ENCODE data around the gene FRMD4A. TPM values are rescaled to one million over a fixed set of nuclear protein-coding genes. Genes with fewer than 3 reads are reported as not detected.
A peak's percentile ranks its signal among the peaks of the same experiment; 100 is the strongest.

FRMD4A gene
- total and polyA plus RNA-seq, 7 donors: 2.9 to 9.1 (median 6.2) TPM

GRCh38 chr10:13711291-13711690 lies 619.4 kb downstream of the FRMD4A start:
- 94 to 97% (median 95%) methylated on average over 9 of the region's 9 CpGs for WGBS, 3 donors
- H3K27ac ChIP-seq: no peak overlapping the region
- DNase-seq (no peak), ATAC-seq (no peak)
- H3K4me3 ChIP-seq: no peak overlapping the region
- H3K36me3 ChIP-seq (ENCODE audit: insufficient read depth in 1 of 2, low read depth in 1 of 2): no peaks in the 10 kb centered on the region
- intact Hi-C loops (cut with DNase I): no loop called here
- no peaks in the 10 kb centered on the region for H3K27me3 ChIP-seq (ENCODE audit: insufficient read depth in 3 of 3, low read length in 2 of 3)
- H3K4me1 ChIP-seq: peaks cover 22% of the 10 kb centered on the region
- H3K9me3 ChIP-seq: no peaks in the 10 kb centered on the region
- TF ChIP-seq CTCF (IDR thresholded peaks at IDR 0.05): no peak

GRCh38 chr10:13709931-13710650 lies 620.6 kb downstream of the FRMD4A start:
- H3K36me3 ChIP-seq (ENCODE audit: insufficient read depth in 1 of 2, low read depth in 1 of 2): no peaks in the 10 kb centered on the region
- no peak overlapping the region for H3K4me3 ChIP-seq
- intact Hi-C loops (cut with DNase I): no loop called here
- H3K27me3 ChIP-seq (ENCODE audit: insufficient read depth in 3 of 3, low read length in 2 of 3): peaks cover 0 to 2% (median 0%) of the 10 kb centered on the region in 3 donors
- no peak for DNase-seq
- ATAC-seq: no peak
- no peak for TF ChIP-seq CTCF (IDR thresholded peaks at IDR 0.05)
- H3K9me3 ChIP-seq: no peaks in the 10 kb centered on the region
- H3K27ac ChIP-seq: no peak overlapping the region
- peaks cover 22% of the 10 kb centered on the region for H3K4me1 ChIP-seq
- 40 to 66% (median 50%) methylated on average over 12 of the region's 12 CpGs for WGBS, 3 donors

GRCh38 chr10:13708256-13708990 lies 622.3 kb downstream of the FRMD4A start:
- Histone ChIP-seq H3K4me3 (peak overlapping the region; percentile 63), H3K27ac (no peak overlapping the region), H3K36me3 (ENCODE audit: insufficient read depth in 1 of 2, low read depth in 1 of 2) (no peaks in the 10 kb centered on the region), H3K4me1 (peaks cover 22% of the 10 kb centered on the region), H3K9me3 (no peaks in the 10 kb centered on the region), H3K27me3 (ENCODE audit: insufficient read depth in 3 of 3, low read length in 2 of 3) (peaks cover 0 to 2% (median 0%) of the 10 kb centered on the region in 3 donors)
- TF ChIP-seq CTCF (IDR thresholded peaks at IDR 0.05): no peak
- no peak for DNase-seq
- intact Hi-C loops (cut with DNase I): no loop called here
- no peak for ATAC-seq
- 79 to 83% (median 81%) methylated on average over 8 of the region's 8 CpGs for WGBS, 3 donors

GRCh38 chr10:13707156-13707881 lies 623.4 kb downstream of the FRMD4A start:
- ATAC-seq: peak; percentile 62 to 90 (median 84)
- 3 to 9% (median 4%) methylated on average over 26 of the region's 26 CpGs for WGBS, 3 donors

More at GRCh38 chr10:13707156-13707881, 623.4 kb downstream of the FRMD4A start:
- TF ChIP-seq CTCF (IDR thresholded peaks at IDR 0.05): no peak
- intact Hi-C loops (cut with DNase I): no loop called here
- peak; percentile 81 to 83 for DNase-seq
- Histone ChIP-seq H3K4me3 (peak overlapping the region; percentile 63), H3K36me3 (ENCODE audit: insufficient read depth in 1 of 2, low read depth in 1 of 2) (no peaks in the 10 kb centered on the region), H3K9me3 (no peaks in the 10 kb centered on the region), H3K4me1 (peaks cover 22% of the 10 kb centered on the region), H3K27ac (peak overlapping the region; percentile 46), H3K27me3 (ENCODE audit: insufficient read depth in 3 of 3, low read length in 2 of 3) (peaks cover 0 to 2% (median 0%) of the 10 kb centered on the region in 3 donors)

All from psoas muscle (tissue), 8 donors.